Measurements from ENCODE around the gene FNTB. TPM values are rescaled to one million over a fixed set of nuclear protein-coding genes. Genes with fewer than 3 reads are reported as not detected.
A peak's percentile ranks its signal among the peaks of the same experiment; 100 is the strongest.
"Not testable (repeated sequence)": the region's sequence is repeated elsewhere in the genome, so short reads cannot be mapped to it uniquely, and the experiment has no call there.

Gene FNTB
- polyA plus RNA-seq, 1 donor from 2014 or later = 4.8 TPM

- Mint-ChIP-seq H3K9me3 (no peaks in the 10 kb centered on the region), H3K4me1 (peaks cover 1 to 7% (median 6%) of the 10 kb centered on the region in 3 donors), H3K27ac (no peak overlapping the region), H3K27me3 (no peaks in the 10 kb centered on the region), H3K4me3 (no peak overlapping the region), H3K36me3 (peaks cover 11% of the 10 kb centered on the region)
Observed at GRCh38 chr14:65006261-65006721, 19.6 kb downstream of the FNTB start.

GRCh38 chr14:65007202-65007601 is 20.5 kb downstream of the FNTB start:
- no peak overlapping the region for H3K27ac Mint-ChIP-seq
- H3K36me3 Mint-ChIP-seq = peaks cover 11% of the 10 kb centered on the region
- H3K4me3 Mint-ChIP-seq = no peak overlapping the region
- no peaks in the 10 kb centered on the region for H3K9me3 Mint-ChIP-seq
- no peaks in the 10 kb centered on the region for H3K27me3 Mint-ChIP-seq
- peaks cover 1 to 7% (median 5%) of the 10 kb centered on the region in 3 donors for H3K4me1 Mint-ChIP-seq

DNA sequence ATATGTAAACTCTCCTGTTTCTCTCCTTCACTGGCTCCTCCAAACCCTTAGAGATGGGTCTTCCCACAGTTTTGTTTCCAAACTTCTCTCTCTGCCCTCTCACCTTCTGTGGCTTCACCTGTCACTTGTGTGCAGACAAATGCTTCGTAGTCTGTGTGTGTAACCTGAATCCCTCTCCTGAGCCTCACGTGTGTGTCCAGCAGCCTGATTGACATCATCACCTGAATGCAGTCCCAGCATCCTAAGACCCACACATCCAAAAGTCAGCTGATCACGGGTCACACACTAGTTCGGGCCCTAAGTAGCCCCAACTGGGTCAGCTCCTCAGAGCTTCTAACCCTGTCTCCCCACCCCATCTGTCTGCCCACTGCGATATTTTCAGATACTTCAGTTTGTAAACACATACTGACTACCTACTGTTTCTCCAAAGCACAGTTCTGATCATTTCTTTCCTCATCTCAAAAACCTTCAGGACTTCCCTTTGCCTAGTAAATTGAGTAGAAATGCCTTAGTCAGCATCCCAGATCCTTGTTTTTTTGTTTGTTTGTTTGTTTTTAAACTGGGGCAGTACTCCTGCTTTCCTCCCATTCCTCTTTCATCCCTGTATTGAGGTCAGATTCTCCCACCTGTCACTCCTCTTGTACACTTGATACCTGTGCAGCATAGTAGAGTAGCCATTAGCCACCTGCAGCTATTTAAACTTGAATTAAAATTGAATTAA is 23.7 kb downstream of the FNTB start:
- H3K9me3 Mint-ChIP-seq = no peaks in the 10 kb centered on the region
- peaks cover 0 to 2% (median 0%) of the 10 kb centered on the region in 3 donors for H3K4me1 Mint-ChIP-seq
- no peak overlapping the region for H3K4me3 Mint-ChIP-seq
- no peaks in the 10 kb centered on the region for H3K27me3 Mint-ChIP-seq
- no peak overlapping the region for H3K27ac Mint-ChIP-seq
- H3K36me3 Mint-ChIP-seq = peaks cover 13% of the 10 kb centered on the region

GRCh38 chr14:65011538-65011937 is 24.8 kb downstream of the FNTB start:
- H3K27me3 Mint-ChIP-seq = no peaks in the 10 kb centered on the region
- peaks cover 12% of the 10 kb centered on the region for H3K36me3 Mint-ChIP-seq
- H3K4me3 Mint-ChIP-seq = no peak overlapping the region
- no peaks in the 10 kb centered on the region for H3K9me3 Mint-ChIP-seq
- peaks cover 0 to 2% (median 0%) of the 10 kb centered on the region in 3 donors for H3K4me1 Mint-ChIP-seq
- no peak overlapping the region for H3K27ac Mint-ChIP-seq

- Mint-ChIP-seq H3K27me3 (no peaks in the 10 kb centered on the region), H3K9me3 (no peaks in the 10 kb centered on the region), H3K4me3 (no peak overlapping the region), H3K27ac (no peak overlapping the region), H3K4me1 (peaks cover 0 to 2% (median 0%) of the 10 kb centered on the region in 3 donors), H3K36me3 (peaks cover 8% of the 10 kb centered on the region)
Observed at GRCh38 chr14:65012353-65012752, 25.7 kb downstream of the FNTB start.

DNA sequence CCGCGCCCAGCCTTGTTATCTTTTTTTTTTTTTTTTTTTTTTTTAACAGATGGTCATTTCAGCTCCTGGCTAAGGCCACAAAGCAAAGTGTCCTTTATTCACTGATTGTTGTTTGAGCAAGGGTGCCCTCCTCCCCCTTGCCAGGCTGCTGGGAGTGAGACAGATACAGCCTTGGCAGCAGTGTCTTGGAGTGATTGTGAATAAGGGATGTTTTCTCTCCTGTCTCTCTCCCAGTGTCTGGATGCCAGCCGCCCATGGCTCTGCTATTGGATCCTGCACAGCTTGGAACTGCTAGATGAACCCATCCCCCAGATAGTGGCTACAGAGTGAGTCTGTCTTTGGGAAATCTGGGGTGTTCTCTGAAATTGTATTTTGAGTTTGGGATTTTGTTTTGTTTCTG is 28.7 kb downstream of the FNTB start:
- no peak overlapping the region for H3K27ac Mint-ChIP-seq
- H3K4me1 Mint-ChIP-seq = peaks cover 0 to 4% (median 2%) of the 10 kb centered on the region in 3 donors
- H3K9me3 Mint-ChIP-seq = no peaks in the 10 kb centered on the region
- H3K27me3 Mint-ChIP-seq = no peaks in the 10 kb centered on the region
- H3K4me3 Mint-ChIP-seq = no peak overlapping the region
- peaks cover 7% of the 10 kb centered on the region for H3K36me3 Mint-ChIP-seq

- Mint-ChIP-seq H3K27ac (no peak overlapping the region), H3K9me3 (no peaks in the 10 kb centered on the region), H3K4me3 (no peak overlapping the region), H3K27me3 (no peaks in the 10 kb centered on the region), H3K36me3 (peaks cover 7% of the 10 kb centered on the region), H3K4me1 (peaks cover 0 to 4% (median 2%) of the 10 kb centered on the region in 3 donors)
Observed at GRCh38 chr14:65016471-65016870, 29.8 kb downstream of the FNTB start.

DNA sequence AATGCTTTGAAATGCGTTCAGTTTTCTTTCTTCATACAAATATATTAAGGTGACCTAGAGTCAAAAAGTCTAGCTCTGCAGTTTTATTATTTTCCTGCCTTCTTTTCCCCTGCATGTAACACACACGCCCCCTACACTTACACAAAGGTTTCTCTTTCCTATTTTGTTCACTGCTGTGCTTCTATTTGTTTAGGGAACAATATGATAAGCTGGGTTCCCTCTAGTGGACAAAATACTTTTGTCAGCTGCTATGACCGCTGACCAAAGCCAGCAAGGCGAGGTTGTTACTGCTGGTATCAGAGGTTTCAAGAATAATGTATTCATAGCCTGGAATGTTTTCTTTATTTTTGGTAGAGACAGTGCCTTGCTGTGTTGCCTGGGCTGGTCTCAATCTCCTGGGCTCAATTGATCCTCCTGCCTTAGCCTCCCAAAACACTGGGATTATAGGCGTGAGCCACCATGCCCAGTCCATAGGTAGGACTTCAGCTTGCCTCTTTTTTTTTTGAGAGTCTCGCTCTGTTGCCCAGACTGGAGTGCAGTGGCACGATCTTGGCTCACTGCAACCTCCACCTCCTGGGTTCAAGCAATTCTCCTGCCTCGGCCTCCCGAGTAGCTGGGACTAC is 33.4 kb downstream of the FNTB start:
- no peaks in the 10 kb centered on the region for H3K9me3 Mint-ChIP-seq
- H3K4me1 Mint-ChIP-seq = peaks cover 0 to 2% (median 2%) of the 10 kb centered on the region in 3 donors
- no peaks in the 10 kb centered on the region for H3K27me3 Mint-ChIP-seq
- H3K36me3 Mint-ChIP-seq = peaks cover 7% of the 10 kb centered on the region
- H3K27ac Mint-ChIP-seq = no peak overlapping the region
- no peak overlapping the region for H3K4me3 Mint-ChIP-seq

DNA sequence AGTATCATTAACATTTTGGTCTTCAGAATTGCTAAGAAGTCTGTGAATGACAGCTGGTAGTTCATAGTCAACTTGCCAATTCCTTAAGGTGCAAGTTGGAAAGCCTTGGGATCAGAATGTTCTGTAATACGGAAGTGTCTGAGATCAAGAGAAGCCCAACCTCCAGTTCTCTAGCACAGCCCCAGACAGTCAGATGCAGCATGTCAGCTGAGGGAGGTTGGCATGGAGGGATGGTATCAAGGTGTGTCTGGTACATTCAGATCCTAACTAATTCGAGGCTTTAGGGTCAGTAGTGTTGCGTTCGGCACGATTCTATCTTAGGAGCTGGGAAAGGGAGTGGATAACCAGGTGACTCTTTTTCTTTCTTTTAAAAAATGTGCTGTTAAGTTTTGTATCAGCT is 38.3 kb downstream of the FNTB start:
- Mint-ChIP-seq H3K4me3 (no peak overlapping the region), H3K36me3 (peaks cover 9% of the 10 kb centered on the region), H3K27me3 (no peaks in the 10 kb centered on the region), H3K4me1 (peaks cover 0 to under 1% (median 0%) of the 10 kb centered on the region in 3 donors), H3K9me3 (no peaks in the 10 kb centered on the region), H3K27ac (no peak overlapping the region)

- Mint-ChIP-seq H3K36me3 (peaks cover 8% of the 10 kb centered on the region), H3K27ac (no peak overlapping the region), H3K27me3 (no peaks in the 10 kb centered on the region), H3K4me3 (no peak overlapping the region), H3K4me1 (no peaks in the 10 kb centered on the region), H3K9me3 (no peaks in the 10 kb centered on the region)
Observed at GRCh38 chr14:65025818-65026217, 39.1 kb downstream of the FNTB start.

DNA sequence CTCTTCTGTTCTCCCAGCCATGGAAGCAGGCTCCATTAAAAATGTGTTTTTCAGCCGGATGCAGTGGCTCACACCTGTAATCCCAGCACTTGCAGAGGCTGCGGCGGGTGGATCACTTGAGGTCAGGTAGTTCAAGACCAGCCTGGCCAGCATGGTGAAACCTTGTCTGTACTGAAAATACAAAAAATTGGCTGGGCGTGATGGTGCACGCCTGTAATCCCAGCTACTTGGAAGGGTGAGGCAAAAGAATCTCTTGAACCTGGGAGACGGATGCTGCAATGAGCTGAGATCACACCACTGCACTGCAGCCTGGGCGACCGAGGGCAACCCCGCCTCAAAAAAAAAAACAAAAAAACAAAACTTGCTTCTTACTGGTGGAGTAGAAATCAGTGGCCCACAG is 39.8 kb downstream of the FNTB start:
- no peak overlapping the region for H3K27ac Mint-ChIP-seq
- H3K36me3 Mint-ChIP-seq = peaks cover 10% of the 10 kb centered on the region
- no peaks in the 10 kb centered on the region for H3K4me1 Mint-ChIP-seq
- no peaks in the 10 kb centered on the region for H3K9me3 Mint-ChIP-seq
- no peak overlapping the region for H3K4me3 Mint-ChIP-seq
- H3K27me3 Mint-ChIP-seq = no peaks in the 10 kb centered on the region

DNA sequence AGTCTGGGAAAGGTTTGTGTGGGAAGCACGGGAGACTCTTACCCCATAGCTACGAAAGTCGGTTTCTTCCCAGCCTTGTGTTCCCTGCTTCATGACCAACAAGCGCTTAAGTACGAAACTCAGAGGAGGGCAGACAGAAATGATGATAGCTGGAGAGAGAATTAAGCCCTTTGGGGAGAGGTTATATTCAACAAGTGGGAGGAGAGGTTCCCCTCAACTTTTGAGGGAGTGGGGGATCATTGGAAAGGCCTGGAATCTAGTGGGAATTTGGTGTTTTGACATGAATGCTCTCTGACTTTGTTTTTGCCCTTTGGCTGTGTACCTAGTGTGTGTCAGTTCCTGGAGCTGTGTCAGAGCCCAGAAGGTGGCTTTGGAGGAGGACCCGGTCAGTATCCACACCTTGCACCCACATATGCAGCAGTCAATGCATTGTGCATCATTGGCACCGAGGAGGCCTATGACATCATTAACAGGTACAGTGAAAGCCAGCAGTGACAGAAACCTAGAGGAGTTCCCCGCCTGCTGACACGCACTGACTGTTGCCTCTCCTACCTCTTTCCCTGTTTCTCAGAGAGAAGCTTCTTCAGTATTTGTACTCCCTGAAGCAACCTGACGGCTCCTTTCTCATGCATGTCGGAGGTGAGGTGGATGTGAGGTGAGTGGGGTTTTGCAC is 40.6 kb downstream of the FNTB start:
- H3K36me3 Mint-ChIP-seq = peaks cover 5% of the 10 kb centered on the region
- H3K27ac Mint-ChIP-seq = peak overlapping the region in 1 of 3 donors; percentile 80
- H3K4me1 Mint-ChIP-seq = no peaks in the 10 kb centered on the region
- no peaks in the 10 kb centered on the region for H3K9me3 Mint-ChIP-seq
- no peak overlapping the region for H3K4me3 Mint-ChIP-seq
- no peaks in the 10 kb centered on the region for H3K27me3 Mint-ChIP-seq

DNA sequence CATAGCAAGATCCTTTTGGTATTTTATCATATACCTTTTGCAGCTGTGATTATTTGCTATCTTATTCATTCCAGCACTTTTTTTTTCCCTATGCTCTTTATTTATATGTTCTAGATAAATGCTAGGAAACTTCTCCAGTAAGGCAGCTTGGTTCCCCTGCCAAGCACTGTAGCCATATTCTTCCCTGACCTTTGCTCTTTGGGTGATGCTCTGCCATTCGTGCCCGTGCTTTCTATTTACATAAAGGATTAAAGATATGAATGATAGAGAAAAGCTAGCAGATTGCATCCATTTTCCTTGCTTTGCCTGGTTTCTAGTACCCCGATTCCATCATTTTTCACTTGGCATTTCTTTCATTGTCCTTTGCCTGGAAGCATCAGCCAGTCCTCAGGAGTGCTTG is 42.2 kb downstream of the FNTB start:
- Mint-ChIP-seq H3K36me3 (peaks cover 5% of the 10 kb centered on the region), H3K27ac (no peak overlapping the region)

GRCh38 chr14:65031321-65031720 is 44.6 kb downstream of the FNTB start:
- H3K36me3 Mint-ChIP-seq, H3K27ac Mint-ChIP-seq, H3K27me3 Mint-ChIP-seq, H3K4me3 Mint-ChIP-seq, H3K4me1 Mint-ChIP-seq, H3K9me3 Mint-ChIP-seq: not testable (repeated sequence)

More for the DNA sequence above, 42.2 kb downstream of the FNTB start:
- no peaks in the 10 kb centered on the region for H3K9me3 Mint-ChIP-seq
- no peaks in the 10 kb centered on the region for H3K4me1 Mint-ChIP-seq
- H3K4me3 Mint-ChIP-seq = no peak overlapping the region
- H3K27me3 Mint-ChIP-seq = no peaks in the 10 kb centered on the region

DNA sequence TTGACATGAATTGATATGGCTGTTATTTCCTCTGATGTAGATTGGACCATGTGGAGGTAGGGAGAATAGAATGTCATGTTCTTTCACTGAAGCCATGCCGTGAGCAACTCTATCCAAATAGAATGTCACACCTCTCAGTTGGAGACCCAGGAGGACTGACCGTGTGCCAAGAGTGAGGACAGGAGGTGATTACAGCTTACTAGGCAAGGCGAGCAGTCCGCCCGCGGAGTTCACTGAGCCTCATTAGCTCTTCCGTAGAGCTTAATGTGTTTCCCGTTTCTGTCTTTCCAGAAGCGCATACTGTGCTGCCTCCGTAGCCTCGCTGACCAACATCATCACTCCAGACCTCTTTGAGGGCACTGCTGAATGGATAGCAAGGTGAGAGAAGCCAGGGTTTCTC is 45.6 kb downstream of the FNTB start:
- H3K4me1 Mint-ChIP-seq = no peaks in the 10 kb centered on the region

More for the DNA sequence above, 45.6 kb downstream of the FNTB start:
- Mint-ChIP-seq H3K27me3 (no peaks in the 10 kb centered on the region), H3K27ac (no peak overlapping the region), H3K4me3 (no peak overlapping the region), H3K36me3 (peaks cover 6% of the 10 kb centered on the region), H3K9me3 (no peaks in the 10 kb centered on the region)

Data from IgD-negative memory B cell (primary cell).